ENCODE data around the gene TXNRD2.

DNA sequence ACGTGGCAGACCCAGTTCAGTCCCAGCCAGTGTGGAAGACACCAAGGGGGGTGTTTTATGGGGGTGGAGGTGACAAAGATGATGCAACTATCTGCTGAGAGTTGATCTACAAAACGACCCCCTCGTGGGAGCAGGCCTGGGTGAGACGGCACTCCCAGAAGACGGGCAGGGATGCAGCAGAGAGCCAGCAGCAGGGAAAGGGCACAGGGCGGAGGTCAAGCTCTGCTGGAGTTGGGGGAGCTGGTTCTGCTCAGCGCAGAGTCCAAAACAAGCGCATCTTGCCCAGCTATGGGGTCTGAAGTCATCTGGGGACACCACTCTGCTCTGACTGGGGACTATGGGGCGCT is 90.9 kb downstream of the TXNRD2 start:
- no peak for TF ChIP-seq POLR2A (IDR thresholded peaks at IDR 0.05)
- TF ChIP-seq, protein P1, sequence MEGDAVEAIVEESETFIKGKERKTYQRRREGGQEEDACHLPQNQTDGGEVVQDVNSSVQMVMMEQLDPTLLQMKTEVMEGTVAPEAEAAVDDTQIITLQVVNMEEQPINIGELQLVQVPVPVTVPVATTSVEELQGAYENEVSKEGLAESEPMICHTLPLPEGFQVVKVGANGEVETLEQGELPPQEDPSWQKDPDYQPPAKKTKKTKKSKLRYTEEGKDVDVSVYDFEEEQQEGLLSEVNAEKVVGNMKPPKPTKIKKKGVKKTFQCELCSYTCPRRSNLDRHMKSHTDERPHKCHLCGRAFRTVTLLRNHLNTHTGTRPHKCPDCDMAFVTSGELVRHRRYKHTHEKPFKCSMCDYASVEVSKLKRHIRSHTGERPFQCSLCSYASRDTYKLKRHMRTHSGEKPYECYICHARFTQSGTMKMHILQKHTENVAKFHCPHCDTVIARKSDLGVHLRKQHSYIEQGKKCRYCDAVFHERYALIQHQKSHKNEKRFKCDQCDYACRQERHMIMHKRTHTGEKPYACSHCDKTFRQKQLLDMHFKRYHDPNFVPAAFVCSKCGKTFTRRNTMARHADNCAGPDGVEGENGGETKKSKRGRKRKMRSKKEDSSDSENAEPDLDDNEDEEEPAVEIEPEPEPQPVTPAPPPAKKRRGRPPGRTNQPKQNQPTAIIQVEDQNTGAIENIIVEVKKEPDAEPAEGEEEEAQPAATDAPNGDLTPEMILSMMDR (IDR thresholded peaks at IDR 0.05): no peak
